K562 (cell line): ENCODE results near the gene THAP4. TPM values are rescaled to one million over a fixed set of nuclear protein-coding genes. Genes with fewer than 3 reads are reported as not detected.
A peak's percentile ranks its signal among the peaks of the same experiment; 100 is the strongest.

Experiments
- ATAC-seq: fragments of 200-7000 bp; cut with Tn5 transposase; 3 replicates; pipeline ENCODE4 v1.9.1; 2020; ENCODE audit warnings: moderate library complexity
- BruUV-seq: library from RNA; stranded (reverse); fragments of 400-500 nt; replicated peaks from 2 replicates; lab custom pipeline; 2021; lab: Mats Ljungman, UMichigan
- CTCF ChIA-PET: fragments of 300-600 bp; formaldehyde crosslinking; extraction: SDS; loops from one replicate; lab custom pipeline; 2021; ENCODE audit warnings: low intra/inter-chr PET ratio; lab: Yijun Ruan, JAX
- POLR2A ChIA-PET: fragments of 300-600, 350-650 bp; sonication (Branson Sonifier 250); formaldehyde crosslinking; extraction: SDS; loops from one replicate; lab custom pipeline; 2021; ENCODE audit warnings: antibody characterized with exemption, inconsistent platforms; lab: Yijun Ruan, JAX
- DNase-seq, 4 experiments: peaks; one replicate each; pipeline versions ENCODE4 v3.0.0 to v3.0.0-alpha.2; 2011 to 2018; ENCODE audit warnings: low spot score in 3 of 4, mixed read lengths in 3 of 4; ENCODE audit errors: extremely low read depth in 1 of 4
- FAIRE-seq: peaks from 2 replicates; lab custom pipeline; 2011; peaks lifted over from hg19 to GRCh38; lab: Jason Lieb, UNC
- H2AFZ ChIP-seq: 2 replicates; pipeline ENCODE4 v1.6.0; 2011; ENCODE audit warnings: low read depth, low read length, control low read depth, inconsistent platforms
- H3K27ac ChIP-seq: fragments of 200-600 bp; 3 replicates; pipeline ENCODE4 v1.8.0; 2011; ENCODE audit warnings: low read depth, mild to moderate bottlenecking, control low read depth, inconsistent platforms, low read length, moderate library complexity, mixed read lengths; ENCODE audit errors: extremely low read depth
- H3K27me3 ChIP-seq, 2 experiments: fragments of 300-600 bp in 1 of 2; 2 replicates in 1 of 2; 3 replicates in 1 of 2; pipeline versions ENCODE4 v1.6.0 to v1.8.0; 2011; ENCODE audit warnings: inconsistent platforms in 2 of 2, low read length in 2 of 2, mild to moderate bottlenecking in 1 of 2, mixed read lengths in 1 of 2, moderate library complexity in 1 of 2; ENCODE audit not compliant: control insufficient read depth in 2 of 2, insufficient read depth in 2 of 2
- H3K36me3 ChIP-seq: fragments of 300-600 bp; 3 replicates; pipeline ENCODE4 v1.8.0; 2011; ENCODE audit warnings: mild to moderate bottlenecking, low read length, inconsistent platforms; ENCODE audit not compliant: control insufficient read depth, insufficient read depth
- H3K4me1 ChIP-seq, 2 experiments: fragments of 200-600 bp in 1 of 2; replicated peaks in 1 of 2; 2 replicates in 1 of 2; 3 replicates in 1 of 2; pipeline versions ENCODE4 v1.5.1 to v1.8.0; 2011; ENCODE audit warnings: inconsistent platforms in 2 of 2, low read length in 2 of 2, mild to moderate bottlenecking in 1 of 2, mixed read lengths in 1 of 2, moderate library complexity in 1 of 2; ENCODE audit not compliant: control insufficient read depth in 2 of 2, insufficient read depth in 2 of 2
- H3K4me2 ChIP-seq: 2 replicates; pipeline ENCODE4 v1.6.1; 2011; ENCODE audit warnings: low read length, control low read depth, inconsistent platforms, mixed read lengths; ENCODE audit not compliant: insufficient read depth
- H3K4me3 ChIP-seq: fragments of 200-600 bp; sonication (generic), shearing (Covaris generic); 2 replicates; pipeline ENCODE4 v1.5.1; 2016; ENCODE audit warnings: control low read depth, inconsistent platforms
- H3K79me2 ChIP-seq: fragments of 200-600 bp; 3 replicates; pipeline ENCODE4 v1.8.0; 2011; ENCODE audit warnings: low read length, inconsistent platforms; ENCODE audit not compliant: control insufficient read depth, insufficient read depth
- H3K9ac ChIP-seq, 2 experiments: 2 replicates each; pipeline versions ENCODE4 v1.6.0 to v1.6.1; 2011; ENCODE audit warnings: low read depth in 2 of 2, low read length in 2 of 2, control low read depth in 1 of 2, inconsistent platforms in 1 of 2, mild to moderate bottlenecking in 1 of 2, mixed read lengths in 1 of 2; ENCODE audit not compliant: insufficient read depth in 1 of 2
- H3K9me1 ChIP-seq: one replicate; pipeline ENCODE4 v1.6.0; 2011; ENCODE audit warnings: inconsistent platforms, mild to moderate bottlenecking, low read length, moderate library complexity; ENCODE audit not compliant: control insufficient read depth, insufficient read depth
- H3K9me3 ChIP-seq: replicated peaks from 2 replicates; pipeline ENCODE4 v1.5.1; 2011; ENCODE audit warnings: low read depth, low read length, inconsistent platforms; ENCODE audit not compliant: control insufficient read depth, insufficient read depth
- H4K20me1 ChIP-seq: replicated peaks from 2 replicates; pipeline ENCODE4 v1.6.1; 2011; ENCODE audit warnings: low read length, inconsistent platforms, mixed read lengths; ENCODE audit not compliant: control insufficient read depth, insufficient read depth
- CBFA2T3 ChIP-seq: fragments of 450-650 bp; IDR thresholded peaks from 2 replicates; pipeline ENCODE4 v1.6.1; 2017
- GABPA ChIP-seq: fragments of 200-800 bp; sonication (Bioruptor generic); conservative IDR thresholded peaks from 2 replicates; pipeline ENCODE4 v1.6.1; 2016; ENCODE audit warnings: low read depth, missing genetic modification characterization, missing compliant biosample characterization
- NEUROD1 ChIP-seq: fragments of 150-350 bp; IDR thresholded peaks from 2 replicates; pipeline ENCODE4 v1.6.1; 2014; ENCODE audit warnings: borderline replicate concordance, low read length, low read depth; ENCODE audit not compliant: partially characterized antibody
- POLR2G ChIP-seq: fragments of 200-400 bp; formaldehyde crosslinking; IDR thresholded peaks from 2 replicates; pipeline ENCODE4 v1.6.1; 2017; ENCODE audit warnings: low read depth, mild to moderate bottlenecking, antibody characterized with exemption, low read length, moderate library complexity
- STAT6 ChIP-seq: sonication (generic); formaldehyde crosslinking; IDR thresholded peaks from 2 replicates; pipeline ENCODE4 v1.8.1; 2023; ENCODE audit warnings: mild to moderate bottlenecking, missing genetic modification reagents
- WGBS: fragments of 100-300 bp; shearing (Covaris generic); methylation state at CpG from one replicate; pipeline ENCODE4 v1.1.6; 2016; ENCODE audit warnings: low coverage, mixed read lengths; ENCODE audit not compliant: insufficient coverage; ENCODE audit errors: missing lambda C conversion rate; 5-methylcytosine and 5-hydroxymethylcytosine counted together
- in situ Hi-C: fragments of 300-500 bp; cut with MboI; formaldehyde crosslinking; loops from 4 replicates; pipeline ENCODE4 v1.15.0; 2018; ENCODE audit warnings: inconsistent platforms, mixed read lengths
- intact Hi-C: fragments of 100-400 bp; cut with micrococcal nuclease; formaldehyde crosslinking; loops from 2 replicates; pipeline ENCODE4 v1.14.2; 2022
- polyA plus RNA-seq, 8 experiments: library from polyadenylated mRNA; depleted of rRNA in 4 of 8; stranded (reverse) in 5 of 8; unstranded in 3 of 8; fragments of >200 nt; fragmentation: Nextera tagmentation in 2 of 8; fragmentation: Illumina TruSeq in 1 of 8; extraction: Ambion mirVana in 2 of 8; extraction: Trizol in 1 of 8; gene quantifications; 2 replicates each; pipeline versions ENCODE4 v1.2.1 to v1.2.3, GENCODE V29; 2011 to 2014; ENCODE audit warnings: inconsistent platforms in 1 of 8, missing spikeins in 1 of 8
- total RNA-seq, 7 experiments: library from RNA; depleted of rRNA in 6 of 7; stranded (reverse); fragments of >200 nt in 6 of 7; fragmentation: Illumina TruSeq in 2 of 7; extraction: Trizol in 2 of 7; gene quantifications; 2 replicates each; pipeline versions ENCODE4 v1.2.1 to v1.2.3, GENCODE V29; 2011 to 2021; ENCODE audit warnings: low replicate concordance in 1 of 7

THAP4 gene
- total and polyA plus RNA-seq, 9 of the 15 experiments (the other 6 are each of a cell fraction or from before 2014, with no cell fraction given) = 8.6 to 60.9 (median 43.9) TPM

GRCh38 chr2:241576293-241576654 lies 60.7 kb downstream of the THAP4 start:
- H3K79me2 ChIP-seq = no peaks in the 10 kb centered on the region
- POLR2A ChIA-PET = no interaction called here
- in situ Hi-C loops = no loop called here
- no peaks in the 10 kb centered on the region for H3K27me3 ChIP-seq
- BruUV-seq = no TSS peak
- H3K9me1 ChIP-seq = no peaks in the 10 kb centered on the region
- DNase-seq = no peak
- TF ChIP-seq POLR2G (0 out of 2 replicates have a peak, but pooled peaks have one; percentile 19), CBFA2T3 (no peak), GABPA (tag) (no peak), NEUROD1 (no peak), STAT6 (CRISPR knock-in tag) (no peak)
- TF ChIP-seq, all 486 proteins: peak for 1
- Histone ChIP-seq H3K27ac (no peak overlapping the region), H3K36me3 (no peaks in the 10 kb centered on the region), H3K4me2 (no peak overlapping the region), H3K4me1 (peaks cover 0 to 1% of the 10 kb centered on the region in 2 experiments; a peak in 2 of 5 replicates), H2AFZ (no peak overlapping the region), H4K20me1 (no peaks in the 10 kb centered on the region), H3K9me3 (no peaks in the 10 kb centered on the region), H3K4me3 (no peak overlapping the region), H3K9ac (no peak overlapping the region)
- WGBS = 91% methylated on average over 10 of the region's 14 CpGs
- intact Hi-C loops = no loop called here
- CTCF ChIA-PET = no interaction called here
- FAIRE-seq = no peak
- ATAC-seq = no peak
